ENCODE measurements around the gene GABRD.

GABRD gene

GRCh38 chr1:2039251-2039650, 20.1 kb downstream of the GABRD start:
- DNase-seq (ENCODE audit: low read depth), result no peak

DNA sequence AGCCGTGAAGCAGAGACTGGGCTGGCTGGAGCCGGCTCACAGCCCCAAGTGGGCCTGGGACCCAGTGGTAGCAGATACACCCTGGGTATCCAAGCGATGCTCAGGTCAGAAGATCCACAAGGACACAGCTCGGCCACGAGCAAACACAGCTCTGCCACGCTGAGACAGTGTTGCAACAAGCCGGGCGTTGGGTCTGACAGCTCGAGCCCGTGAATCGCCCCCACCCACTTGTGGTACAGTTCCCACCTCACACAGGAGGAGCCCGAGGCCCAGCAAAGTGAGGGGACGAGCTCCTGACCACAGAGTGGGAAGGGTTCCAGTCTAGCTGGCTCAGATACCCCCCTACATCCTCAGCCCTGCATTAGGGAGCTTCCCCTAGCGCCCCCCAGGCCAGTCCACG, 22.2 kb downstream of the GABRD start:
- no peak for DNase-seq (ENCODE audit: low read depth)

DNA sequence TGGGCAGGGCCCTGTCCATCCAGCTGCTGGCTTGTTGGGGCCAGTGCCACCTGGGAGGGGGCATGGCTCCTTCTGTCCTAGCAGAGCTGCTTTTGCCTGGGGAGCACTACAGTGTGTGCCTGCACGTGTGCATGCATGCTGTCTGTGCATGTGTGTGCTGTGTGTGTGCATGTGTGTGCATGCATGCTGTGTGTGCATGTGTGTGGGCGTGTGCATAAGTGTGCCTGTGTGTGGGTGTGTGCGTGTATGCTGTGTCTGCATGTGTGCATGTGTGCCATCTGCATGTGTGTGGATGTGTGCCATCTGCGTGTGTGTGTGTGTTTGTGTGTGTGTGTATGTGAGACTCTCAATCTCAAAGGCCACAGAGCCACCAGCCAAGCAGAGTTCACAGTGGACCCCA, 22.7 kb downstream of the GABRD start:
- no peak for DNase-seq (ENCODE audit: low read depth)

DNA sequence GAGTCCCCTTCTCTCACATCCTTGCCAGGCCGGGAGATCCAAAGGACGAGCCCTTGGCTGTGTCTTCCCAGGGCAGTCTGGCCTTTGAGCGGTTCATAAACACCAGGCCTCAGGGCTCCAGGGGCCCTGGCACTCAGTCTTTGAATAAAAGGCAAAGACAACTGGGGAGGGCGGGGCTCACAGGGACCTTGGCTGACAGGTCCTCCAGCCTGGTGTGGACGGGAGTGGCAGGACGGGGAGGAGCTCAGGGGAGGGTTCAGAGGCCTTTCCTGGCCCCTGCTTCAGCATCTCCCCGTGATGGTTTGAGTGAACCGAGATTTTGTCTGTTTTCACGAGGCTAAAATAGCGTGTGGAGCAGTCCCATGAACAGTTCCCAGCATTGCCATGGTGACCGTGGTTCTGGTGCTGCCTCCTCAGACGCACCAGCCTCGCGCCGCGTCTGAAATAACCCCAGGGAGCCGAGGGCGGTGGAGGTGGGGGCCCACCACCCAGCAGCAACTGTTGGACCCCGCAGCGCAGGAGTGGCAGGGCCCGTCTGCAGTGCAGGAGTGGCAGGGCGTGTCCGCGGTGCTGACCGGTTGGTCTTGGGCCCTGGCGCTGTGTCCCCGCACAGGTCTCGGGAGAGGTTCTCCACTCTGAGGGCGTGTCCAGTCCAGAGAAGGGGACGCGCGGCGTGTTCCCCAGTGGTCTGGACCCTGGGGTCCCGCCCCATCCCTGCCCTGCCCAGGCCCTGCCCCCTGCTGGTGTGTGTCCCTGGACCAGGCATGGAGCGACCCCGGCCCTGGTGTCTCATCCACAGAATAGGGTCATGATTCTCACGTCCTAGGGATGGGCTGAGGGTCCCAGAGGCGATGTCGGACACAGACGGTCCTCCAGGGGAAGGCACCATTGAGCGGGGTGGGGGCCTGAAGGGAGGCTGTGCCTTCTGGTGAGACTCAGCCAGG, 24.0 kb downstream of the GABRD start:
- DNase-seq (ENCODE audit: low read depth), result no peak

DNA sequence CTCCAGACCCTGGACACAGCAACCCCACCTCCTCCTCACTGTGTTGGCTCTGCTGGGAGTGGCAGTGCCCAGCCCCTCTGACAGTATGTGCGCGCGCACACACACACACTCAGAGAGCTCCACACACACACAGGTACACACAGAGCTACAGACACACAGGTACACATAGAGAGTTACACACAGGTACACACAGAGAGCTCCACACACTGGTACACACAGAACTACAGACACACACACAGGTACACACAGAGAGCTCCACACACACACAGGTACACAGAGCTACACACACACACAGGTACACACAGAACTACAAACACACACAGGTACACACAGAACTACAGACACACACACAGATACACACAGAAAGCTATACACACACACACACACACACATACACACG, 24.7 kb downstream of the GABRD start:
- DNase-seq (ENCODE audit: low read depth), result no peak

DNA sequence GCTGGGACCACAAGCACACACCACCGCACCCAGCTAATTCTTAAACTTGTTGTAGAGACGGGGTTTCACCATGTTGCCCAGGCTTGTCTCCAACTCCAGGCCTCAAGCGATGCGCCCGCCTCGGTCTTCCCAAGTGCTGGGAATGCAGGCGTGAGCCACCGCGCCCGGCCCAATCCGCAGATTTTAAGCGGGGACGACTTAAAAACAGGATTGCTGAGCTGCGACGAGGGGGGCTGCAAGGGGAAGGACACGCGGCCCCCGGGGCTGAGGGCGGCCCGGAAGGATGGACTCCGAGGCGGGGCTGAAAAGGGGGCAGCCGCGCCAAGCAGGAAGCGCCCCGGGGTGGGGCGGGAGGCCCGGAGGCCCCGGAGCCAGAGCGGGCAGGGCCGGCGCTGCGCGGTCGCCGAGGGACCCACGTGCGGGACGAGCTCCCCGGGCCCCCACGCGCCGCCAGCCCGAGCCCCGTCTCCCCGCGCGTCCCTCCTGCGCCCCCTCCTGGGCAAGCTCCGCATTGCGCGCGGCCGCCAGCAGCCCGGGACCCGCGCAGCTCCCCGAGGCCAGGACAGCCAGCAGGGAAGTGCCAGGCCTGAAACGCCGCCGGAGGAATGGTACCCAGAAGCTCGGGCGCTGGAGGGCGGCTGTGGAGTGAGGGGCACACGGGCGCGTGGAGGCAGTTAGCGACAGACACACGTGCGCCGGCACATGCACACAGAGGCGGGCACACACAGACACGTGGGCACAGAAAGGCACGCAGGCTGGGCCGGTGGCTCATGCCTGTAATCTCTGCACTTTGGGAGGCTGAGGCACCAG, 25.6 kb downstream of the GABRD start:
- DNase-seq (ENCODE audit: low read depth), result peak; percentile 52

- no peak for DNase-seq (ENCODE audit: low read depth)
These were observed 26.5 kb downstream of the GABRD start for GRCh38 chr1:2045468-2046173.

- DNase-seq (ENCODE audit: low read depth), result peak; percentile 17
These were observed 27.2 kb downstream of the GABRD start for GRCh38 chr1:2046174-2046917.

DNA sequence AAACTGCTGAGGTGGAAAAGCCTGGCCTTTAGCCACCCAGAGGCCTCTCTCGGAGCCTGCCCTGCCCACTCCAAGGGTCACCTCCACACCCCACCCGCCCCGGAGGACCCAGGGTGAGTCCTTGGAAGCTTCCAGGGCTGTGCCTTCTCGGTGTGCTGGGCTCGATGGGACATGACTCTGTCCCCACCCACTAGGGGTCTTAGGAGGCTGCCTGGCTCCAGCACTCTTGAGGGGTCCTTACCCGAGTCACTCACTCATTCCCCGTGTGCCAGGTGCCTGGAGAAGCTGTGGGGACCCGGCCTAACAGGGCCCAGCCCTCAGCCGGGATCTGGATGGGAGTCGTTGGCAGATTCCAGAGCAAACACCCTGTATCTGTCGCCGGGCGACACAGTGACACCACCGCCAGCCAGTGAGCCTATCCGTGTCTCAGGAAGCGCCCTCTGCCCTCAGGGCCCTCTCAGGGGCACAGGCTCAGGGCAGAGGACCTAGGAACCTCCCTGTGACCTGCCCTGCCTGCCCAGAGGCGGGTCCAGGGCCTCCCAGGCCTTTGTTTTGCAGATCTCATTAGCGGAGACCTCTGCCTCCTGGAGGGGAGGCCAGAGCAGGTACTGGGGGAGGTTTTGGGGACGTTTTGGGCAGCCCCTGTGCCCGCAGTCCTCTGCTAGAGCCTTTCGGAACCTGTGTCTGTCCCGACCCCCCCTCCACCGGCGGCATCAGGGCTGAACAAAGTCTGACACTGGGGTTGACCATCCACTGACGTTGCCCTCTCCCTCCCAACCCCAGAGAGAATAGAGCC, 28.0 kb downstream of the GABRD start:
- no peak for DNase-seq (ENCODE audit: low read depth)

GRCh38 chr1:2047749-2048729, 28.9 kb downstream of the GABRD start:
- no peak for DNase-seq (ENCODE audit: low read depth)

DNA sequence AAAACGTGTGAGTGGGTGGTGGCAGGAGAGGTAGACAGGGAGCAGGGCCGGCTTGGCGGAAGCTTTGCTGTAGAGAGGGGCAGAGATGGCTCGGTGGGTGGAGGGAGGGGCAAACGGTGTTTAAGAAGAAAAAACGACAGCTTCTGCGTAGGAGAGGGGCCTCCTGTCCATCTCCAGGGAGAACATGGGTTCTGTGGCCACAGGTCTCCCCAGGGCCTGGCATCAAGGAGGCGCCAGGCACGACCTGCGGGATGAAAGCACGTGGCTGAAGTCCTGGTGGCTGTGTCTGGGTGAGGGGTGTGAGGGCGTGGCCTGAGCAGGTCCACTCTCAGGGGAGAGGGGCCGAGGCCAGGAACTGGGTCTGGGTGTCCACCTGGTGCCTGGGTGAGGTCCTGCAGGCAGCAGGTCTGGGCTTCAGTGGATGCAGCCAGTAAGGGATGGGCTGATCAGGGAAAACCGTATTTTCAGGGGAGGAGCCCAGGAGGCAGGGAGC, 30.1 kb downstream of the GABRD start:
- DNase-seq (ENCODE audit: low read depth), result peak; percentile 21

GRCh38 chr1:2049718-2050431, 30.7 kb downstream of the GABRD start, which contains the start of gene PRKCZ:
TSS of gene PRKCZ (plus strand) at chr1:2050411. CDS start at chr1:2050631, 220 bp downstream.
- DNase-seq (ENCODE audit: low read depth), result peak; percentile 32

DNA sequence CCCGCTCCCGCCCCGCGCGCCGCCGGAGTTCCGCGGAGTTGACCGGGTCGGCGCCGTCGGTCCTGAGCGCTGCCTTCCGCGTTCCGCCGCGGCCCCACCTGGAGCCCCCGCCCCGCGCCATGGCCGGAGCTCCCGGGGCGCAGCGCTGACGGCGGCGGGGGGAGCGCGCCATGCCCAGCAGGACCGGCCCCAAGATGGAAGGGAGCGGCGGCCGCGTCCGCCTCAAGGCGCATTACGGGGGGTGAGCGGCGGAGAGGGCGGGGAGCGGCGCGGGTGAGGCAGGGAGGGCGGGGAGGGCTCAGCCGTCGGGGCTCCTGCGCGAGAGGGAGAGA, 31.3 kb downstream of the GABRD start:
- DNase-seq (ENCODE audit: low read depth), result no peak

- DNase-seq (ENCODE audit: low read depth), result no peak
These were observed 31.9 kb downstream of the GABRD start for GRCh38 chr1:2050793-2051682.

DNA sequence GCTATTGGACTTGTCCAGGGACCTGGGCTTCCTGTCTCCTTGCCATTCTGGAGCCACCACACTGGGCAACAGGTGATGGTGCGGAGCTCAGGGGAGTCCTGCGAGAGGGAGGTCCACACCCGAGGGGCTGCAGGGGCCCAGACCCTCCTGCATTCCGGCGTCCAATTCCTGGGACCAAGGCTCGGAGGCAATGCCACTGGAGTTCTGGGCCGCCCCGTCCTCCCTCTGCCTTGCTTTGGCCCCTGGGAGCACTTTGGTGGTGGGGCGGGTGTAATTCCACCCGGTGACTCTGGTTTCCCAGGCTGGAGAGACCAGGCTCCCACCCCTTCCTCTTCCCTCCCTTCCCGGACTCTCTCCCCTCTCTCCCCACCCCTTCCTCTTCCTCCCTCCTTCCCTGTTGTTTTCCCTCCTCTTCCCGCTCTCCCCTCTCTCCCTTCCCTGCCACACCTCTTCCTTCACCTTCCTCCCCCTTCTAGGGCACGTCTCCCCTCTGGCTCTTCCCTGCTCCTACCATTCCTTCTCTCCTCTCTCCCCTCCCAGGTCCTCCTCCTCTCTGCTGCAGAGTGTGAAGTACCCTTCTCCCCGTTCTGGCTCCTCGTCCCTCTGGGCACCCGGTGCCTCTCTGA, 33.0 kb downstream of the GABRD start:
- no peak for DNase-seq (ENCODE audit: low read depth)

DNA sequence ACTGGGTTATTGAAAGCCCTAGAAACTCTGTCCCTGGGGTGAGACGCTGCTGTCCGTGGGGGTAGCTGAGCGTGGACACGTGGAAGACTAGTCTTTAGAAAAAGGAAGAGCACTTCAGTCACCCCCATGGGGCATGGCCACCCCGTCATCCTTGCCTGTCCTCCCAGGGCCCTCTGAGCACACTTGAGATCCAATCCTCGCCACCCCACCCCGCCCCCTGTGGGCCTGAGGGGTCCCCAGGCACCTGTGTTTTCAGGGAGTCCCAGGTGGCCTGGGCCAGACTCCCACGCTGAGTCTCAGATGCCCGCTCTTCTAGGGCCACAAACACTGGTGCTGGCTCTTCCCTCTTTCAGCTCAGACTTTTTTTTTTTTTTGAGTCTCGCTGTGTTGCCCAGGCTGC, 33.6 kb downstream of the GABRD start:
- DNase-seq (ENCODE audit: low read depth), result no peak

GRCh38 chr1:2053217-2053616, 34.1 kb downstream of the GABRD start:
- DNase-seq (ENCODE audit: low read depth), result no peak

Measured in ELR (cell line).